Measurements from ENCODE around the gene SAMSN1. TPM values are rescaled to one million over a fixed set of nuclear protein-coding genes. Genes with fewer than 3 reads are reported as not detected.

Gene SAMSN1
- total RNA-seq, 1 experiment from 2014 or later: 2.8 TPM

GRCh38 chr21:14572204-14572780 is 26.2 kb upstream of the SAMSN1 start:
- Histone ChIP-seq H3K4me1 (ENCODE audit: insufficient read depth, low read length) (no peaks in the 10 kb centered on the region), H3K79me1 (ENCODE audit: insufficient read depth, low read depth, low read length, poor library complexity, severe bottlenecking) (no peaks in the 10 kb centered on the region), H4K5ac (ENCODE audit: insufficient read length, low read depth, low read length) (no peak overlapping the region), H3K9ac (ENCODE audit: extremely low read depth, insufficient read length, low read length) (no peak overlapping the region), H4K91ac (ENCODE audit: insufficient read length, low read depth, low read length) (no peak overlapping the region), H2BK5ac (ENCODE audit: insufficient read length, low read length) (no peak overlapping the region), H3K27ac (ENCODE audit: insufficient read length, low read depth, low read length) (no peak overlapping the region), H2BK15ac (ENCODE audit: low read depth, low read length) (no peak overlapping the region), H3K4ac (ENCODE audit: low read depth, low read length) (no peak overlapping the region), H3K4me2 (ENCODE audit: insufficient read depth, insufficient read length, low read length) (no peak overlapping the region), H2AFZ (ENCODE audit: low read length) (no peak overlapping the region), H3K23me2 (ENCODE audit: insufficient read length, low read depth, low read length, poor library complexity, severe bottlenecking) (no peaks in the 10 kb centered on the region), H2AK5ac (ENCODE audit: insufficient read length, low read length) (no peak overlapping the region), H3K9me3 (ENCODE audit: control insufficient read depth, low read depth, low read length) (no peaks in the 10 kb centered on the region), H3K79me2 (ENCODE audit: insufficient read depth, low read length) (no peaks in the 10 kb centered on the region), H3K56ac (ENCODE audit: insufficient read length, low read depth, low read length) (no peak overlapping the region), H3K27me3 (ENCODE audit: insufficient read depth, low read length) (no peaks in the 10 kb centered on the region), H3K14ac (ENCODE audit: insufficient read depth, low read length) (no peak overlapping the region), H3K18ac (ENCODE audit: insufficient read length, low read depth, low read length) (no peak overlapping the region), H3T11ph (ENCODE audit: low read length) (no peak overlapping the region), H2BK12ac (ENCODE audit: insufficient read length, low read depth, low read length) (no peak overlapping the region), H4K8ac (replicated peaks; ENCODE audit: insufficient read length, low read depth, low read length) (no peak overlapping the region), H2BK120ac (ENCODE audit: low read depth, low read length, poor library complexity, severe bottlenecking) (no peak overlapping the region), H3K23ac (ENCODE audit: insufficient read length, low read depth, low read length) (no peak overlapping the region), H4K20me1 (ENCODE audit: control insufficient read depth, insufficient read depth, insufficient read length) (no peaks in the 10 kb centered on the region), H2BK20ac (ENCODE audit: low read depth, low read length, poor library complexity, severe bottlenecking) (no peak overlapping the region)
- Mint-ChIP-seq H3K36me3 (ENCODE audit: insufficient read depth in 1 of 3, low read depth in 3 of 3) (no peaks in the 10 kb centered on the region), H3K4me1 (peaks cover 3 to 5% of the 10 kb centered on the region in 2 experiments; a peak in 3 of 4 replicates), H3K4me3 (no peak overlapping the region), H3K27ac (no peak overlapping the region), H3K9me3 (no peaks in the 10 kb centered on the region), H3K27me3 (ENCODE audit: low read depth) (no peaks in the 10 kb centered on the region)
- no peak for DNase-seq
- no CpG with 5 or more reads among the region's 2 CpGs for WGBS (ENCODE audit: extremely low coverage, insufficient read length, low lambda C conversion rate)
- TF ChIP-seq CTCF (conservative IDR thresholded peaks at IDR 0.05): no peak

Measured in H9 (cell line).